GM18517 (cell line): ENCODE results near the gene DRD2.

Experiments
- ATAC-seq: cut with Tn5 transposase; IDR thresholded peaks from one replicate; pipeline ENCODE4 v1.9.1; 2021; ENCODE audit warnings: mild to moderate bottlenecking, moderate library complexity; ENCODE audit not compliant: unreplicated experiment

Gene DRD2

GRCh38 chr11:113487622-113488021, 12.4 kb upstream of the DRD2 start:
- ATAC-seq = no peak

DNA sequence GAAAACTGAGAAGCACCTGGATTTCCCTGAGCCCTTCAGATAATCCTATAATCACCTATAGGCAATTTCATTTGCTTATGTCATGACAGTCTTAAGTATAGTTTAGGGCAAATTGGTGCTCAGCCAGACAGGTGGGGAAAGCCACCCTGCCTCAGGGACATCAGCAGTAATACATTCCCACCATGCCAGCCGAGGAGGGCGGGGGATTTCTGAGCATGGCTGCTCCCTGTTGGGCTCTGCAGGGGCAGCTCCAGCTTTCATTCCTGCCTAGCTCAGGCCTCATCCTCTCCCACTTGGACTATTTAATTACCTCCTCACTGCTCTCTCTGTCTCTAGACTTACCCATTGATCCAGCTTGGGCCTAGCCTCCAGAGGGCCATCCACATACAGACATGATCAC, 9.0 kb upstream of the DRD2 start:
- no peak for ATAC-seq

DNA sequence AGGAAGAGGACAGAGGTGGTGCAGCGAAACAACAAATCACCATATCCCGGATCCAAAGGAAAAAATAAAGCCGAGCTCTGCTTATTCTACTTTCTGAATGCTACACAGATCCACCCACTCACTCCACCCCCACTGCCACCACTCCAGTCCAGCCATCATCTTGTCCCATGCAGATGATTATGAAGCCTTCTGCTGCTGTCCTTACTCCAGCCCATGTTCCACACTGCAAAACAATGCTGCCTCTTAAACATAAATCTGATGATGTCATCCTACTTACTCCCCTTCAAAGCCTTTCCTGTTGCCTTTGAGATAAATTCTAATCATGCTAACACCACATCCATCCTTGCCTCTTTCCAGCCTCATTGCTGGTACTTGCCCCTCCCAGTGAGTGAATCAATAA, 6.5 kb upstream of the DRD2 start:
- no peak for ATAC-seq

DNA sequence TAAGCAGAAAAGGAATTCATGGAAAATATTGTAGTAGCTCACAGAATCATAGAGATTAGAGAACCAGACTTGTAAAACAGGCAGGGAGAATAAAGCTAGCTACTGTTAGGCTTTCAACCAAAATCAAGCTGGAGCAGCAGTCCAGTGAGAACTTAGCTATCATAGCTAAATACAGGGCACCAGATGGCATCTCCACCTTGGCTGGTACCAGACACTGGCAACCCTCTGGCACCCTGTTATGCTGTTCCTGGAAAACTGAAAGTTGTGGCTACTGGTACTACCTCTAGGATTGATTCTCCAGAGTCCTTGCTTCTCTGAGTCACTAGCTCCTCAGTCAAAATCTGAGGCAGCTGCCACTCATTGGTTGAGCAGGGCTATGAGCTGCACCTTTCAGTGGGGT, 6.0 kb upstream of the DRD2 start:
- no peak for ATAC-seq

DNA sequence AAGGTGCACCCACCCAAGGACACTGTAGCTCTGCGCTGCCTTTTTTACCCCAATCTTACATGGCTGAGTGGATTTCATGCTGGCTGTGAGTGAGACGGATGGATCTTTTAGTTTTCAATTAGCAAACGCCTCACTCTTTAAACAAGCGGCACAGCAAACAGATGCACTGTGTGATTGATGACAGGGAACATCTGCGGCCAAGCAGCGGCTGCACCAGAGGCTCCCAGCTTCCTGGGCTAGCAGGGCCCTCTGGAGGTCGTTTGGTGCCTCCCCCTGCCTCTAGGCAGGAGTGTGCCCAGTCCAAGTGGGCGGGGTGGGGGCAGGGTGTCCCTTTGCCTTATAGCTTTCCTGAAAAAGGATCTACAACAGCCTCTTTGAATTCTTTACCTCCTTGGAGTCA, 2.1 kb upstream of the DRD2 start:
- no peak for ATAC-seq

- ATAC-seq = no peak
These were observed 1.4 kb upstream of the DRD2 start for GRCh38 chr11:113476553-113476952.

GRCh38 chr11:113474362-113475159, 637 bp downstream of the DRD2 start:
- ATAC-seq = no peak

DNA sequence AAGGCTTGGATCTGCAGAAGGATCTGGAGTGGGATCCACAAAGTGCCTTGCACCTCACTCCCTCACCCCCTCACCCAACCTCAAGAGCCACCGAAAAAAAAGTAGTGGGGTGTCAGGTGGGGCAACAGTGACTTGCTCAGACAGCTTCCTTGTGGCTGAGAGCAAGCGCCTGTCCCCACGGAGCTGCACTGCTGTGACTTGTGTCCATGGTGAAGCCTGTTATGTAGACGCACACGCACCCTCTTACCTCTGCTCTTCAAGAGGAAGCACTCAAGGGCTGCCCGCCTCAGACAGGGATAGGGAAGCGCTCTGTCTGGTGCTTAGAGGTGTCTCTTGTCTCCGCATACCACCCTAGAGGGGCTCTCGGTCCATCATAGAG, 1.2 kb downstream of the DRD2 start:
- no peak for ATAC-seq

- no peak for ATAC-seq
These were observed 2.7 kb downstream of the DRD2 start for GRCh38 chr11:113472471-113472870.

DNA sequence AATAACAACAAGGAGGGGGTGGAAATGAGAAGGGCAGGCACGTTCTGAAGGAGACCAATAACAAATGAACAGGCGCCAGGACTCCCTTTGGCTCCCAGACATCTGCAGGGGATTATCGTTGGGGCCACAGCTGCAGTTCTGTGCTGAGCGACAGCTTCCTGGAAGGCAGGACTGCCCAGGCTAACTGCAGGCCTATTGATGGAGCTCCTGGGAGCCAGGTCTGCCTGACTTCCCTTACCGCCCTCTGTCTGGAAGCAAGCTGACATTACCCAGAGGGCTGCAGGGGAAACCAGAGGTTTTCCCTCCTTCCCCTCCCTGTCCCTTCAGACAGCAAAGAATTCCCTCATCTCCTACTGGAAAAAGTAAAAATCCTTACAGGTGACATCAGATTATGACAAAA, 5.0 kb downstream of the DRD2 start:
- ATAC-seq = no peak

DNA sequence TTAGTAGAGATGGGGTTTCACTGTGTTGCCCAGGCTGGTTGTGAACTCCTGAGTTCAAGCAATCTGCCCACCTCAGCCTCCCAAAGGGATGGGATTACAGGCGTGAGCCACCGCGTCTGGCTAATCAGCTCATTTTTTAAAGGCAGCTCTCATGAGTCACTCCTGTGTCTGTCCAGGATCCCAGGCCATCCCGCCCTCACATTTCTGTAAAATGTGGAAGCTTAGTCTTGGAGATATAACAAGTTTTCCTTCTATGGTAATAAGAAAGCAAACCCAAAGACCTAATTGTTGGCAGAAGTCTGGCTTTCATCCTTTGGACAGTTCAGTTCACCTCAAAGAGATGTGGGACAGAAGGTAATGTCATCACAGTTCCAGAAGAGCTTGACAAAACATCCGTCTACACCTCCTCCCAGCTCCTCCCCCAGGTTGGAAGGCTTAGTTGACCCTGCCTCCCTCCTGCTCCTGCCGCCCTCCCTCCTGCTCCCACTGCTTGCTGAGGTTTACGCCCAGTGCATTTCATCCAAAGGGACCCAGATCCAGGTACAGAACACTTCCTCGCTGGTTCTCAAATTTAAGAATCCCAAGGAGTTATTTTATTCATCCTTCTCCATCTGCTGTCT, 6.4 kb downstream of the DRD2 start:
- ATAC-seq = no peak

DNA sequence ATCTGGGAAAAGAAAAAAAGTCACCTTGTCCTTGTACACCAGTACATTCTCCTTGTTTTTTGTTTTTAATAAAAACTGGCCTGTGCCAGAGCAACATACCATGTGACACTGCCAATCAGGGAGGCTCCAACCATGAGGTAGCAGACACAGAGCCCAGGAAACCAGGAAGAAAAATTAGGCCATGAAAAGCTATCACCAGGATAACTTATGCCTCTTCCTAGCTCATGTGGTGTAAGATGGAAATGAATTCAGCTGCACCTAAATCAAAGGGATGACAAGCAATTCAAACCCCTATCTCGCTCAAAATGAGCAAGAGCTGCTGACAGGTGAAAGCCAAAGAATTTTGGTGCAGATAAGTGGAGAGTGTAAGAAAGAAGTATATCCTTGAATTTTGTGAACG, 7.7 kb downstream of the DRD2 start:
- ATAC-seq = no peak

GRCh38 chr11:113465786-113466185, 9.4 kb downstream of the DRD2 start:
- ATAC-seq = no peak

- ATAC-seq = no peak
These were observed 10.8 kb downstream of the DRD2 start for GRCh38 chr11:113464416-113464815.

DNA sequence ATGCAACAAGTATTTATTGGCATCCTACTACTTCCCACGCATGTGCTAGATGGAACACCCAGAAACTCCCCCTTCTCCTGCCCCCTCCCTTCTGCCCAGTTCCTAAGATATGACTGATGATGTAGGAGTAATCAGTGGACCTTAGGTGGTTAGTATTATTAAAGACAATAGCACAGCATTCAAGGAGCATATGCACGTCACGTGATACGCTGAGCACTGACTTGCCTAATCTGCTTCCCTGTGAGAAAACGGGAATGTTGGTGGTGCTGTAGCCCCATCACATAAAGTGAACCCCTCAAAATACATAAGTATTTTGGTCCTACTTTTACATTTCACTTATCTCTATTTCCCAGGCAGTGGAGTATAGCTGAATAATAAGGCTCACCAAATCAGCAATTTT, 12.4 kb downstream of the DRD2 start:
- no peak for ATAC-seq

DNA sequence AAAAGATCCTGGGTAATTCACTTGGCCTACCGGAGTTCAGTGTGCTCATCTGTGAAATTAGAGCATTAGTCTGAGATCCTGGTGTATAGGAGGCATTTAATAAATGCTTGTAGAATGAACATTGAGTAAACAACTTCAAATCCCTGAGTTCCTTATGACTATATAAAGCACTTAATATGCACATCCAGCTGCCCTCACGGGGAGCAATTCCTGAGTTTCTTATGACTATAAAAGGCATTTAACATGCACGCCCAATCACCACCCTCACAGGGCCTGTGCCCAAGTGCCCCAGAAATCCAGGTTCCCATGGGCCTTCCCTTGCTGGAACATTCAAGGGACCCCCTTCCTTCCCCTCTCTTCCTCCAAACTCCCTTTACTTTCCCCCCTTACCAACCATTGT, 13.6 kb downstream of the DRD2 start:
- no peak for ATAC-seq

GRCh38 chr11:113460469-113460868, 14.7 kb downstream of the DRD2 start:
- ATAC-seq = no peak

DNA sequence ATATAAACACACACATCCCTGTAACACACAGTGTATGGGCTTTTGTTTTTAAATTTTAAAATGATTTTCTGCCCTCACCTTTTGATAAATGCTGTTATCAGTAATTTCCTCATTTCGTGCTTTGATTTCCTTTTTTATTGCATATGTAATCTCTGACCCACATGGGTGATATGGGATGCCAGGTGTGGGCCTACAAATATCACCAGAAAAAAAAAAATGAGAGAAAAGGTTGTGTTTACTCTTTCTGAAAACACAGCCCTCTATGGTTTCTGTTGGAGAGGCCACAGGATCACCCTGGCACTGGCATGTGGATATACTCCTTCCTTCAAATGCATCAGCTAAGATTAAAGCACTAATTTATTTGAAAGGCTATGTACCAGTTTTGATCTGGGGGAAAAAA, 17.0 kb downstream of the DRD2 start:
- ATAC-seq = no peak

DNA sequence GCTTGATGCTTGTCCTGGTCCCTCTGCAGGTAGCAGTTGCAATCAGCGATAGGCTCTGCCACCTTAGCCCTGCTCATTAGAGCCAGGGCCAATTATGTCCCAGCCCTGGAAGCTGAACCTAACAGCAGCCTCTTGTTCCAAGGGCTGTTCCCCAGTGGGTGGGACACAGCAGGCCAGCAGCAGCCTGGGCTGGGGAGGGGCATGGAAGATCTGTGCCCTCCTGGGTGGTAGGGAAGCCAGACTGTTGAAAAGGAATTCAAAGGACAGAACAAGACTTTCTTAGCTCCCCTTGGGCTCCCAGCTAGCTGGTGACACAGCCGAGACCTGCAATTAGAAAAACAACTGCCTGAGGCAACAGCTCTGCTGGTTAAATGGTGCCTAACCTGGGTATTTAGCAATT, 17.4 kb downstream of the DRD2 start:
- no peak for ATAC-seq

DNA sequence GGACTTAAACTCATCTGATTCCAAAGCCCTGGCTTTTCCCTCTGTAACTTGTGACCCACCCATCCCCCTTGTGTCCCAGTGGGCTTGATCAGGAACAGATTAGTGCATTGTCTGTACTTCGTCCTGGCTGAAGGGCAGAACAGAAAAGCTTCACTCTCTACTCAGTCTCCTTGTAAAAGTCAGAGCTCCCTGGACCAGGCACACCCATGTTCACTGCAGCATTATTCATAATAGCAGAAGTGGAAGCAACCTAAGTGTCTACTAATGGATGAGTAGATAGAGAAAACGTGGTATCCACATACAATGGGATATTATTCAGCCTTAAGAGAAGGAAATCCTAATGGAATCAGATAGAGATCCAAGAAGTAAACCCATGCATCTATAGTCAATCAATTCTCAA, 20.7 kb downstream of the DRD2 start:
- no peak for ATAC-seq

GRCh38 chr11:113449743-113450142, 25.5 kb downstream of the DRD2 start:
- ATAC-seq = no peak

- ATAC-seq = no peak
These were observed 26.9 kb downstream of the DRD2 start for GRCh38 chr11:113448316-113448677.
